ENCODE data around the gene WDFY2.

- TF ChIP-seq MYC (IDR thresholded peaks at IDR 0.05; ENCODE audit: insufficient read depth, insufficient read length, insufficient replicate concordance, low read length, severe bottlenecking) (no peak), NFXL1 (IDR thresholded peaks at IDR 0.05; ENCODE audit: borderline replicate concordance) (no peak), EZH2 (IDR thresholded peaks at IDR 0.05; ENCODE audit: borderline replicate concordance, control insufficient read depth, low read depth, low read length) (no peak), POLR2AphosphoS5 (IDR thresholded peaks at IDR 0.05; ENCODE audit: low read length) (no peak), TCF7 (IDR thresholded peaks at IDR 0.05; ENCODE audit: borderline replicate concordance) (no peak), PRDM15 (CRISPR knock-in tag; IDR thresholded peaks at IDR 0.05) (no peak), SMC3 (IDR thresholded peaks at IDR 0.05; ENCODE audit: borderline replicate concordance, low read length) (no peak), RCOR1 (conservative IDR thresholded peaks at IDR 0.05; ENCODE audit: low read depth, low read length) (no peak), REST (IDR thresholded peaks at IDR 0.05; ENCODE audit: low read depth, low read length) (no peak), ZNF24 (IDR thresholded peaks at IDR 0.05) (no peak), HDGF (IDR thresholded peaks at IDR 0.05) (no peak)
Observed at GRCh38 chr13:51783428-51784094, 199.3 kb downstream of the WDFY2 start.

Measured in GM12878 (cell line).